Stimulated activated CD8-positive, alpha-beta memory T cell treated with anti-CD3 and anti-CD28 coated beads, Interleukin-7, amount 100 ng/mL, for 1 hour (primary cell): Measurements from ENCODE around the gene METTL26.
"Not testable (repeated sequence)": the region's sequence is repeated elsewhere in the genome, so short reads cannot be mapped to it uniquely, and the experiment has no call there.

ENCODE experiments used
- DNase-seq, 2 donors: peaks; one replicate each; pipeline ENCODE4 v3.0.0-alpha.2; 2020; ENCODE audit warnings: low read depth in 2 of 2

METTL26 gene

DNA sequence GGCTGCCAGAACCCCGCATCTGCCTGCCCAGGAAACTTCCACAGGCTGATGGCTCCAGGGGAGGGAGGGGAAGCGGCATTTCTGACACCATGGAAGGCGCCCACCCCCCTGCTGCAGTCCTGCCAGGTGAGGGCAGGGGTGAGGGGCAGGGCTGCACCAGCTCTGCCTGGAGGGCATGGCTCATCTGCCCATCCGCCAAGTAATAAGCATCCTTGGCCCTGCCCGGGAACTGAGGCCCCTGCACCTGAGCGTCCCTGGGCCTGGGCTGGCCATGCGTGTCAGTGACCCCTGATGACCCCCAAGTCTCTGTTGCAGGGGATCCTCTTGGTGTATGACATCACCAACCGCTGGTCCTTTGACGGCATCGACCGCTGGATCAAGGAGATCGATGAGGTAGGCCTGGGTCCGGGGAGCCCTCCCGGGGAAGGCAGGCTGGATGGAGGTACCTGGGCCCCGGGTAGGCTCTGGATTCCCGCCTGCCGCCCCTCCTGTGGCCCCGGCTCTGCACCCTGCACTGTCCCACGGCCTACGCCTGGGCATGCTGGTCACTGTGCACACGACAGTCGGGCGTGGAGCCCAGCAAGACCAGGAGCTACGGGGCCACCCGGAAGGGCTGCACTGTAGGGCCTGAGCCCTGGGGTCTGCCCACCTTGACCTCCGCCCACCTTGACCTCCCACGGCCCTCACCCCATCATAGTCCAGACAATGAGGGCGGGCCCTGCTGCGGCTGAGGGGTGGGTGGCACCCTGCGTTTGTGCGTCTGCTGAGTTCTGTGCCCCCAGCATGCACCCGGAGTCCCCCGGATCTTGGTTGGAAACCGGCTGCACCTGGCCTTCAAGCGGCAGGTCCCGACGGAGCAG lies 10.8 kb downstream of the METTL26 start:
- DNase-seq: no peak

GRCh38 chr16:624526-625070 lies 11.5 kb downstream of the METTL26 start:
- DNase-seq: no peak

DNA sequence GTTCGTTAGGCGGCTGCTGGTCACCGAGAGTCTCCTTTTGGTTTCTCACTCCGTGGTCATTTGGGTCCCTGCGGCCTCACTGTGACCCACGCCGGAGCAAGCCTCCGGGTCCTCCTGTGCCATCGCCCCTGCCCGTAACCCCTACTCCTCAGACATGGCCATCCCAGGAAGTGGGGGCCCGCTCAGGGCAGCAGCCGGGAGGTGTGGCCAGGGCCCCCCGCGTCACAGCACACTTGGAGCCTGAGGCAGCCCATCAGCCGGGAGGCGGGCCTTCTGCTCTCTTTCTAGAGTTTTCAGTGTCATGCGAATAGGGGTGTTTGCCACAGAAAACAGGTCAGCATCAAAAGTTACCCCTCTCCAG lies 13.2 kb downstream of the METTL26 start:
- DNase-seq: no peak

- no peak for DNase-seq
These were observed 14.5 kb downstream of the METTL26 start for GRCh38 chr16:621526-622105.

DNA sequence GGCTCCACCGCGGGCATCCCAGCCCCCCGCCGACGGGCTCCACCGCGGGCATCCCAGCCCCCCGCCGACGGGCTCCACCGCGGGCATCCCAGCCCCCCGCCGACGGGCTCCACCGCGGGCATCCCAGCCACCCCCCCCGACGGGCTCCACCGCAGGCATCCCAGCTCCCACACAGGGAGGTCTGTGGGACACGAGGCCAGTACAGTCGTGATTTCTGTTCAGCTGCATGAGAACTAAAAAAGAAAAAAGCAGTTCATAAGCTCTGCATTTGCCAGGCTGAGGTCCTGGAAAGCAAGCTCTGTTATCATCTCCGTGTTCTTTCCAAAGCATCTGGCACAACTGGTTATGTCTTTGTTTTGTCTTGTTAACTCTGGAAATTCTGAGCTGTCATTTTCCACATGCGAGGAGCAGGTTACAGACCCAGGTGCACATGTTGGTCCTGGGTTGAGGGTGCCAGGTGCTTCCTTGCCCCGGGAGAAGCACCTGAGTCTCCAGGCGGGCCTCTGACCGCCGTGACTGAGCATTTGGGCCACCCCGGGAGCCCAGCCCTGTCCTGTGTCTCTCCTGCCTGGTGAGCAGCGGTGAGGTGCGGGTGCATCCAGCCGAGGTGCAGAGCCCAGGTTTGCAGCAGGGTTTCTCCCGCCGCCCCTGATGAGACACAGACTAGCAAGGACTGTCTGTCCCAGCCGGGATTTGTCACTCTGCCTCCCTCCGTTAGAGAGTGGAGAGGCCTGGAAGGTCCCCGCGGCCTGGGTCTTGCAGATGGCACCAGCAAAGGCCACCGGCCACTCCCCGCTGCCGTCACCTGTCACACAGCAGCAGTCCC lies 15.2 kb downstream of the METTL26 start:
- no peak for DNase-seq

DNA sequence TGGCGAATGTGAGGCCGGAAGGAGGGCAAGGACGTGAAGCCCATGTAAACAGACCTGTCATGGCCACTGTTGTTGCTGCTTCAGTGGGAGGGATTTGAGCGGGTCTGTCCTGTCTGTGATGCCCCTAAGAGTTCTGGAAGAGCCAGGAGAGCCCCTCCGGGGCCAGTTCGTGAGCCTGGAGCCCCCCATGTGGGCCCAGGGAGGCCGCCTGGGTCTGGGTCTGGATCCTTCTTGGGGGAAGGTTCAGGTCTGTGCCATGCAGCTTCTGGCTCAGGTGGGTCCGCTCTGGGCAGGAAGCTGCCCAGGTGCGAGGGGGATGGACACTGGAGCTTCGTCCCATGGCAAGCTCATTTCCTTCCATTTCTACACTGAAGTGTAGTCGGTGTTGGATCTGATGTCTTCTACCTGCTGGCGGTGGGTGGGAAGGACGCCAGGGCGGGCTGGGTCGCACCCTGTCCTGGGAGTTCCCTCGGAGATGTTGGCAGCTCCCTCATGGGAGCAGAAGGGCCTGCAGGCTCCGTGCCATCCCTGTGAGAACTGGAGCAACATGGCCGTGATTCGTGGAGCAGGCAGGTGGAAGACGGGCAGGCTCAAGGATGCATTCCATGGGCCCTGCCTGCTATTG lies 16.5 kb downstream of the METTL26 start:
- DNase-seq: no peak

DNA sequence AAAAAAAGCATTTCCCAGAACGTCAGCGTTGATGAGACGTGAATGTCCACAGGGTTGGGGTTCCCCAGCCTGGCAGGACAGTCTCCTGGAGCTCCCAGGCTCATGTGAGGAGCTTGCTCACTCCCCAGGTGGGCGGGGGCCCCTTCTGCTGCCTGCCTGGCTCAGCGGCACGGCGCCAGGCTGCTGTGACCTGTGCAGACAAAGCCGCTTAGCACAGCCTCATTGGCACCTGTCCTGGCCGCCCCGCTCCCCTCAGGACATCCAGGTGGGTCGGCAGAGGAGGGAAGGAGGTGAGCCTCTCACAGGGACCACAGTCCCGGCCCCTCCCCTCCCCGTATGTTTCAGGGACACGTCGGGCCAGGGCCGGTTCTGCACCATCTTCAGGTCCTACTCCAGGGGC lies 18.2 kb downstream of the METTL26 start:
- DNase-seq: no peak

- DNase-seq: no peak
These were observed 19.1 kb downstream of the METTL26 start for GRCh38 chr16:616733-617586.

DNA sequence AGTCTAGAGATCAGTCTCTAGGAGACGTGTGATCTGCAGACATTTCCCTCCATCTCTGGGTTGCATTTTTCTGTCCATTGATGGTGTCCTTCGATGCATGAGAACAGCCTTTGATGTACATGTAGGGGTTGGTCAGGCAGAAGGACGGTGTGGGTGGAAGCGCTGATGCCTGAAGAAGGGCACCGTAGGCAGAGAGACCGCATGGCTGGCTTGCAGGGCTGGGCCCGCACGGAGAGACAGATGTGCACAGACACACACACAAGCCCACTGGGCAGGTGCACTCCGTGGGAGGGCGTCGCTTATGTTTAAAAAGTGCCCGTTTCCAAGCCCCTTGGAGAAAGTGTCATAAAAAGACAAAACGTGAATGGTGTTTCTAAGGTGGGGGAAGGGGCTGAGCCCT lies 21.0 kb downstream of the METTL26 start:
- DNase-seq: no peak

GRCh38 chr16:610513-611381 lies 25.4 kb downstream of the METTL26 start:
- DNase-seq: no peak

DNA sequence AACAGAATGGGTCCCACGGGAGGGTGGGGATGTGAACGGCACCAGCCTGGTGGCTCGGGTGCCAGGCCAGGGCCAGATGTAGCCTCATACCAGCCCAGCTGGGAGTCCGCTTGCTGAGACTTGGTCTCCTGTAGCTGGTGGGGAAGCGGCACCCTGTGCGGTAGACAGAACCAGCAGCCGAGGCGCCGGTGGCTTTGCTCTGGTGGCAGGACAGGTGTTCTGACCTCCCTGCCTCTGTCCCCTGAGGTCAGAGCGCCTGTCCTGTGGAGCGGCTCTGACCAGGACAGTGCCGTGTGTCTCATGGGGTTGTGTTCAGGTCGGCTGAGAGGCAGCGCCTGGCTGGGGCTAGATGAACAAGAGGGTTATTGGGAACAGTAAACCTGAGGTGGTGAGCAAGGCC lies 26.1 kb downstream of the METTL26 start:
- DNase-seq: no peak

- DNase-seq: no peak
These were observed 26.8 kb downstream of the METTL26 start for GRCh38 chr16:609316-609715.

DNA sequence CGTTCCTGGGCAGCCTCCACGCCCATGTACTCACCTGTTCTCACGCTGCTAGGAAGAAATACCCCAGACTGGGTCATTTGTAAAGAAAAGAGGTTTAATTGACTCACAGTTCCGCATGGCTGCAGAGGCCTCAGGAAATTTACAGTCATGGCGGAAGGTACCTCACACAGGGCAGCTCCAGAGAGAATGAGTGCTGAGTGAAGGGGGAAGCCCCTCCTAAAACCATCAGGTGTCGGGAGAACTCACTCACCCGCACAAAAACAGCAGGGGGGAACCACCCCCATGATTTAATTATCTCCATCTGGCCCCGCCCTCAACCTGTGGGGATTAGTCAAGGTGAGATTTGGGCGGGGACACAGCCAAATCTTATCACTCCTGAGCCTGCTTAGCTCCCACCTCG lies 28.1 kb downstream of the METTL26 start:
- no peak for DNase-seq

- no peak for DNase-seq
These were observed 29.3 kb downstream of the METTL26 start for GRCh38 chr16:606656-607307.

- DNase-seq: no peak
These were observed 32.2 kb downstream of the METTL26 start for GRCh38 chr16:603933-604332.

GRCh38 chr16:600781-601180 lies 35.3 kb downstream of the METTL26 start:
- DNase-seq: no peak

DNA sequence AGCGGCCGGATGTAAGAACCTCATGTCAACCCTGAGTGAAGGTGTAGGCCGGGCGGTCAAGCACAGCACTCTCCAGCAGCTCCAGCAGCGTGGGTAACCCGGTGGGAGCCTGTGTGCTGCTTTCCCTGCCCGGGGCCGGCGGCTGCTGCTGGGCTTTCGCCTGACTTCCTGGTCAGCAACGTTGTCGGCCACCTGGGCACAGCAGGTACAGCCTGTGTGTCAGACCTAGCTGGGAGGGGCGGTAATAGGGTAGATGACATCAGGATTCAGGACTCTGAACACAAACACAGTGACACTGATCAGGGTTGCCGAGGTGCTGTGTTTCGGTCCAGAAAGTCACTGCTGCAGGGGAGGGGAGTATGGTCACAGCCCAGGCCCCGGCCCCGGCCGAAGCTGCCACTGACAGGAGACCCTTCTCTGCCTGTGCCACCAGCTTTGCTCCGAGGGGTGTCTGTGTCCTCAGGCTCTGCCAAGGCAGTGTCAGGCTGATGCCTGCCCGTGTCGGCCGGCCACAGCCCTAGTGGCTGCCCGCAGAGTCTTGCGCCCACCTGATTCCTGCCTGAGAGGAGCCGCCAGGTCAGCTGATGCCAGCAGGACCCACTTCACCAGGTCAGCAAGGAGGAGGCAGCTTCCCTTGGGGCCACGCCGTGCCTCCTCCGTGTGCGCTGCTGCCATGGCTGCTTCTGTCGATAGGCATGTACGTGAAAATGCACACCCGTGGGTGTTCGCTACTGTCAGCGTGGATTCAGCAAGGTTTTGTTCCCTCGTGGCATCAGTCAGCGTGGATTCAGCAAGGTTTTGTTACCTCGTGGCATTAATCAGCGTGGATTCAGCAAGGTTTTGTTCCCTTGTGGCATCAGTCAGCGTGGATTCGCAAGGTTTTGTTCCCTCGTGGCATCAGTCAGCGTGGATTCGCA lies 37.0 kb downstream of the METTL26 start:
- DNase-seq: no peak

- not testable (repeated sequence) for DNase-seq
These were observed 38.5 kb downstream of the METTL26 start for GRCh38 chr16:597655-598054.

- no peak for DNase-seq
These were observed 39.4 kb downstream of the METTL26 start for GRCh38 chr16:596736-597060.
